Measurements from ENCODE around the gene ABHD5.

The ABHD5 gene

GRCh38 chr3:43647331-43648166, 43.2 kb upstream of the ABHD5 start:
- H3K4me2 ChIP-seq (ENCODE audit: low read length) = no peak overlapping the region
- no peaks in the 10 kb centered on the region for H4K20me1 ChIP-seq (ENCODE audit: control insufficient read depth, insufficient read depth, low read depth, low read length)
- H3F3A ChIP-seq (ENCODE audit: control insufficient read depth, insufficient read depth) = no peaks in the 10 kb centered on the region
- no peaks in the 10 kb centered on the region for H3K36me3 ChIP-seq (ENCODE audit: control insufficient read depth, low read length)
- no peaks in the 10 kb centered on the region for H3K9me2 ChIP-seq (replicated peaks; ENCODE audit: control insufficient read depth, low read length)
- no peaks in the 10 kb centered on the region for H3K27me3 ChIP-seq (ENCODE audit: control insufficient read depth, low read length)
- no peaks in the 10 kb centered on the region for H3K79me2 ChIP-seq (ENCODE audit: control insufficient read depth, low read length)
- H3K27ac ChIP-seq (ENCODE audit: low read depth, low read length) = no peak overlapping the region
- H3K9me3 ChIP-seq (ENCODE audit: control insufficient read depth, insufficient read depth, low read length) = no peaks in the 10 kb centered on the region
- TF ChIP-seq CTCF (IDR thresholded peaks at IDR 0.05; ENCODE audit: low read depth, low read length, poor library complexity, severe bottlenecking) (no peak), EZH2phosphoT487 (IDR thresholded peaks at IDR 0.05; ENCODE audit: borderline replicate concordance, low read length) (no peak)
- H3K4me1 ChIP-seq (ENCODE audit: control insufficient read depth, low read length) = no peaks in the 10 kb centered on the region
- H3K4me3 ChIP-seq (ENCODE audit: low read length) = no peak overlapping the region

GRCh38 chr3:43648957-43649356, 41.8 kb upstream of the ABHD5 start:
- H3K4me3 ChIP-seq (ENCODE audit: low read length) = no peak overlapping the region
- H3K79me2 ChIP-seq (ENCODE audit: control insufficient read depth, low read length) = no peaks in the 10 kb centered on the region
- no peaks in the 10 kb centered on the region for H3K36me3 ChIP-seq (ENCODE audit: control insufficient read depth, low read length)
- H3K4me2 ChIP-seq (ENCODE audit: low read length) = no peak overlapping the region
- no peak for TF ChIP-seq CTCF (IDR thresholded peaks at IDR 0.05; ENCODE audit: low read depth, low read length, poor library complexity, severe bottlenecking)
- TF ChIP-seq EZH2phosphoT487 (IDR thresholded peaks at IDR 0.05; ENCODE audit: borderline replicate concordance, low read length) = no peak
- no peaks in the 10 kb centered on the region for H3K4me1 ChIP-seq (ENCODE audit: control insufficient read depth, low read length)
- H4K20me1 ChIP-seq (ENCODE audit: control insufficient read depth, insufficient read depth, low read depth, low read length) = no peaks in the 10 kb centered on the region
- H3K9me2 ChIP-seq (replicated peaks; ENCODE audit: control insufficient read depth, low read length) = no peaks in the 10 kb centered on the region
- no peaks in the 10 kb centered on the region for H3K27me3 ChIP-seq (ENCODE audit: control insufficient read depth, low read length)
- H3F3A ChIP-seq (ENCODE audit: control insufficient read depth, insufficient read depth) = no peaks in the 10 kb centered on the region
- H3K9me3 ChIP-seq (ENCODE audit: control insufficient read depth, insufficient read depth, low read length) = no peaks in the 10 kb centered on the region
- no peak overlapping the region for H3K27ac ChIP-seq (ENCODE audit: low read depth, low read length)

- H3K4me3 ChIP-seq (ENCODE audit: low read length) = no peak overlapping the region
- H4K20me1 ChIP-seq (ENCODE audit: control insufficient read depth, insufficient read depth, low read depth, low read length) = no peaks in the 10 kb centered on the region
- no peaks in the 10 kb centered on the region for H3K36me3 ChIP-seq (ENCODE audit: control insufficient read depth, low read length)
- H3K9me2 ChIP-seq (replicated peaks; ENCODE audit: control insufficient read depth, low read length) = no peaks in the 10 kb centered on the region
- H3K79me2 ChIP-seq (ENCODE audit: control insufficient read depth, low read length) = no peaks in the 10 kb centered on the region
- no peaks in the 10 kb centered on the region for H3F3A ChIP-seq (ENCODE audit: control insufficient read depth, insufficient read depth)
- TF ChIP-seq CTCF (IDR thresholded peaks at IDR 0.05; ENCODE audit: low read depth, low read length, poor library complexity, severe bottlenecking) (no peak), EZH2phosphoT487 (IDR thresholded peaks at IDR 0.05; ENCODE audit: borderline replicate concordance, low read length) (no peak)
- no peak overlapping the region for H3K4me2 ChIP-seq (ENCODE audit: low read length)
- no peak overlapping the region for H3K27ac ChIP-seq (ENCODE audit: low read depth, low read length)
- no peaks in the 10 kb centered on the region for H3K27me3 ChIP-seq (ENCODE audit: control insufficient read depth, low read length)
- no peaks in the 10 kb centered on the region for H3K4me1 ChIP-seq (ENCODE audit: control insufficient read depth, low read length)
- H3K9me3 ChIP-seq (ENCODE audit: control insufficient read depth, insufficient read depth, low read length) = no peaks in the 10 kb centered on the region
These were observed 41.3 kb upstream of the ABHD5 start for GRCh38 chr3:43649365-43649968.
